ENCODE results near the gene SREK1IP1. TPM values are rescaled to one million over a fixed set of nuclear protein-coding genes. Genes with fewer than 3 reads are reported as not detected.
A peak's percentile ranks its signal among the peaks of the same experiment; 100 is the strongest.

Gene SREK1IP1
- total and polyA plus RNA-seq, 2 of the 13 experiments (the other 11 are each of a cell fraction or from before 2014, with no cell fraction given), result 3.1 to 16.5 TPM

GRCh38 chr5:64786372-64786771 is 17.9 kb upstream of the SREK1IP1 start:
- intact Hi-C loops (cut with micrococcal nuclease; ENCODE audit: unreplicated experiment) (no loop called here), in situ Hi-C loops (cut with HindIII; ENCODE audit: extremely low pct_ligation_motif_present, low pct_unique_long_range_greater_than_20kb) (loop anchor here (5.0 kb wide), 1 partner anchor 154 kb away; no protein-coding TSS in a partner anchor)
- POLR2A ChIA-PET, result no interaction called here
- CTCF ChIA-PET (ENCODE audit: low intra/inter-chr PET ratio, low total read pairs), result interaction anchor here (2.9 kb wide), 1 partner anchor 151 kb away, joined by 52 read pairs; no protein-coding TSS in a partner anchor
- Histone ChIP-seq H3K4me1 (ENCODE audit: insufficient read depth, low read length) (no peaks in the 10 kb centered on the region), H3K4me2 (ENCODE audit: low read depth, low read length) (no peak overlapping the region), H3K79me2 (ENCODE audit: insufficient read depth, low read length) (no peaks in the 10 kb centered on the region), H3K9me3 (ENCODE audit: low read length) (no peaks in the 10 kb centered on the region), H3K36me3 (replicated peaks in 1 of 2; ENCODE audit: control insufficient read depth in 1 of 2, insufficient read depth in 2 of 2, low read length in 2 of 2) (peaks cover 4 to 9% of the 10 kb centered on the region in 2 experiments; a peak in 3 of 5 replicates), H3K27ac (ENCODE audit: extremely low read length, insufficient read depth, low read length) (no peak overlapping the region), H2AFZ (ENCODE audit: low read length) (no peak overlapping the region), H3K4me3 (replicated peaks in 1 of 3; ENCODE audit: insufficient read depth in 1 of 3, low read depth in 2 of 3, low read length in 3 of 3) (no peak overlapping the region), H3K27me3 (ENCODE audit: control insufficient read depth in 1 of 2, insufficient read depth in 2 of 2, low read length in 2 of 2) (no peaks in the 10 kb centered on the region), H4K20me1 (ENCODE audit: insufficient read depth, low read length) (no peaks in the 10 kb centered on the region), H3K9ac (ENCODE audit: insufficient read depth, low read depth, low read length) (no peak overlapping the region)
- TF ChIP-seq ATF7 (IDR thresholded peaks at IDR 0.05) (peak; percentile 82), ATF7 (CRISPR knock-in tag; IDR thresholded peaks at IDR 0.05) (no peak), ZNF335 (CRISPR knock-in tag; IDR thresholded peaks at IDR 0.05) (no peak)
- FAIRE-seq, result no peak
- no peak for DNase-seq (ENCODE audit: low spot score)
- no peak for ATAC-seq
- no TSS peak for BruUV-seq (replicated peaks)
- WGBS (ENCODE audit: low lambda C conversion rate), result 94% methylated on average over 2 of the region's 2 CpGs

GRCh38 chr5:64784451-64785025 is 16.0 kb upstream of the SREK1IP1 start:
- in situ Hi-C loops (cut with HindIII; ENCODE audit: extremely low pct_ligation_motif_present, low pct_unique_long_range_greater_than_20kb), result loop anchor here (5.0 kb wide), 1 partner anchor 152 kb away; no protein-coding TSS in a partner anchor
- CTCF ChIA-PET (ENCODE audit: low intra/inter-chr PET ratio, low total read pairs), result interaction anchor here (1.3 to 2.9 kb wide), 3 partner anchors 146 to 555 kb away, joined by 4 to 52 read pairs (median 12); no protein-coding TSS in a partner anchor
- TF ChIP-seq PCBP2 (optimal IDR thresholded peaks at IDR 0.05; ENCODE audit: low read depth, low read length, poor library complexity, severe bottlenecking), result no peak
- TF ChIP-seq CTCF (CRISPR knock-in tag; IDR thresholded peaks at IDR 0.05), result peak; percentile 82
- TF ChIP-seq SMC3 (IDR thresholded peaks at IDR 0.05; ENCODE audit: low read length), result peak; percentile 71
- TF ChIP-seq TFAP4 (IDR thresholded peaks at IDR 0.05; ENCODE audit: borderline replicate concordance, low read depth), result no peak
- no peak for TF ChIP-seq TEAD3 (CRISPR knock-in tag; optimal IDR thresholded peaks at IDR 0.05; ENCODE audit: borderline replicate concordance)
- no peak for TF ChIP-seq RNF219 (CRISPR knock-in tag; IDR thresholded peaks at IDR 0.05)
- TF ChIP-seq STAG1 (CRISPR knock-in tag; IDR thresholded peaks at IDR 0.05), result peak; percentile 83
- no peak for TF ChIP-seq RBM39 (IDR thresholded peaks at IDR 0.05; ENCODE audit: low read depth, low read length, poor library complexity, severe bottlenecking)
- no peak for TF ChIP-seq POLR2AphosphoS5 (IDR thresholded peaks at IDR 0.05; ENCODE audit: low read depth, low read length)
- peak; percentile 17; the same call in 1 of the 2 replicates for TF ChIP-seq RAD21 (CRISPR knock-in tag; IDR thresholded peaks at IDR 0.05)

More at GRCh38 chr5:64784451-64785025, 16.0 kb upstream of the SREK1IP1 start:
- peak; percentile 71 for DNase-seq (ENCODE audit: low spot score)
- intact Hi-C loops (cut with micrococcal nuclease; ENCODE audit: unreplicated experiment), result loop anchor here (1.0 kb wide), 2 partner anchors 149 to 400 kb away; no protein-coding TSS in a partner anchor
- peaks cover 4 to 9% of the 10 kb centered on the region in 2 experiments; a peak in 3 of 5 replicates for H3K36me3 ChIP-seq (replicated peaks in 1 of 2; ENCODE audit: control insufficient read depth in 1 of 2, insufficient read depth in 2 of 2, low read length in 2 of 2)
- 17% methylated on average over 3 of the region's 3 CpGs for WGBS (ENCODE audit: low lambda C conversion rate)
- FAIRE-seq, result peak; percentile 42
- peak; percentile 77 for ATAC-seq
- no peaks in the 10 kb centered on the region for H4K20me1 ChIP-seq (ENCODE audit: insufficient read depth, low read length)
- H3K4me1 ChIP-seq (ENCODE audit: insufficient read depth, low read length), result no peaks in the 10 kb centered on the region
- H2AFZ ChIP-seq (ENCODE audit: low read length), result no peak overlapping the region
- no peak overlapping the region for H3K4me3 ChIP-seq (replicated peaks in 1 of 3; ENCODE audit: insufficient read depth in 1 of 3, low read depth in 2 of 3, low read length in 3 of 3)
- POLR2A ChIA-PET, result no interaction called here
- H3K9me3 ChIP-seq (ENCODE audit: low read length), result no peaks in the 10 kb centered on the region
- H3K9ac ChIP-seq (ENCODE audit: insufficient read depth, low read depth, low read length), result no peak overlapping the region
- H3K4me2 ChIP-seq (ENCODE audit: low read depth, low read length), result no peak overlapping the region
- H3K79me2 ChIP-seq (ENCODE audit: insufficient read depth, low read length), result no peaks in the 10 kb centered on the region
- no peaks in the 10 kb centered on the region for H3K27me3 ChIP-seq (ENCODE audit: control insufficient read depth in 1 of 2, insufficient read depth in 2 of 2, low read length in 2 of 2)
- BruUV-seq (replicated peaks), result no TSS peak
- no peak overlapping the region for H3K27ac ChIP-seq (ENCODE audit: extremely low read length, insufficient read depth, low read length)
